ENCODE data around the gene DNTTIP2.
"Not testable (repeated sequence)": the region's sequence is repeated elsewhere in the genome, so short reads cannot be mapped to it uniquely, and the experiment has no call there.

DNTTIP2 gene

DNA sequence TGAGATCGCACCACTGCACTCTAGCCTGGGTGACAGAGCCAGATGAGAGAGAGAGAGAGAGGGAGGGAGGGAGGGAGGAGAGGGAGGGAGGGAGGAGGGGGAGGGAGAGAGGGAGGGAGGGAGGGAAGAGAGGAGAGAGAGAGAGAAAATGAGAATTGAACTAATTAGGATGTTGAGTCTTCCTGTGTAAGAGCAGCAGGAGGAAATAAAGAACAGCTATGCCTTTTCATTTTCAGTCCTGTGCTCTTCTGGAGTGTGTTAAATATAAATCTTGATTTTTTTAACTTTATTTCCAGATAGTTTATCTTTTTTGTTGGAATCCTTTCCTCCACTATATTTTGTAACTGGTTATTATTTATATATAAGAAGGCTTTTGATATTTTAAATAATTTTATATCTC lies 27.1 kb downstream of the DNTTIP2 start:
- TF ChIP-seq, protein P1, sequence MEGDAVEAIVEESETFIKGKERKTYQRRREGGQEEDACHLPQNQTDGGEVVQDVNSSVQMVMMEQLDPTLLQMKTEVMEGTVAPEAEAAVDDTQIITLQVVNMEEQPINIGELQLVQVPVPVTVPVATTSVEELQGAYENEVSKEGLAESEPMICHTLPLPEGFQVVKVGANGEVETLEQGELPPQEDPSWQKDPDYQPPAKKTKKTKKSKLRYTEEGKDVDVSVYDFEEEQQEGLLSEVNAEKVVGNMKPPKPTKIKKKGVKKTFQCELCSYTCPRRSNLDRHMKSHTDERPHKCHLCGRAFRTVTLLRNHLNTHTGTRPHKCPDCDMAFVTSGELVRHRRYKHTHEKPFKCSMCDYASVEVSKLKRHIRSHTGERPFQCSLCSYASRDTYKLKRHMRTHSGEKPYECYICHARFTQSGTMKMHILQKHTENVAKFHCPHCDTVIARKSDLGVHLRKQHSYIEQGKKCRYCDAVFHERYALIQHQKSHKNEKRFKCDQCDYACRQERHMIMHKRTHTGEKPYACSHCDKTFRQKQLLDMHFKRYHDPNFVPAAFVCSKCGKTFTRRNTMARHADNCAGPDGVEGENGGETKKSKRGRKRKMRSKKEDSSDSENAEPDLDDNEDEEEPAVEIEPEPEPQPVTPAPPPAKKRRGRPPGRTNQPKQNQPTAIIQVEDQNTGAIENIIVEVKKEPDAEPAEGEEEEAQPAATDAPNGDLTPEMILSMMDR (conservative IDR thresholded peaks at IDR 0.05), result no peak

GRCh38 chr1:93851327-93851712 lies 27.7 kb downstream of the DNTTIP2 start:
- H3K27ac ChIP-seq, result no peak overlapping the region
- TF ChIP-seq, protein P1 (conservative IDR thresholded peaks at IDR 0.05), result no peak

More for the DNA sequence above, 27.1 kb downstream of the DNTTIP2 start:
- H3K27ac ChIP-seq, result no peak overlapping the region

DNA sequence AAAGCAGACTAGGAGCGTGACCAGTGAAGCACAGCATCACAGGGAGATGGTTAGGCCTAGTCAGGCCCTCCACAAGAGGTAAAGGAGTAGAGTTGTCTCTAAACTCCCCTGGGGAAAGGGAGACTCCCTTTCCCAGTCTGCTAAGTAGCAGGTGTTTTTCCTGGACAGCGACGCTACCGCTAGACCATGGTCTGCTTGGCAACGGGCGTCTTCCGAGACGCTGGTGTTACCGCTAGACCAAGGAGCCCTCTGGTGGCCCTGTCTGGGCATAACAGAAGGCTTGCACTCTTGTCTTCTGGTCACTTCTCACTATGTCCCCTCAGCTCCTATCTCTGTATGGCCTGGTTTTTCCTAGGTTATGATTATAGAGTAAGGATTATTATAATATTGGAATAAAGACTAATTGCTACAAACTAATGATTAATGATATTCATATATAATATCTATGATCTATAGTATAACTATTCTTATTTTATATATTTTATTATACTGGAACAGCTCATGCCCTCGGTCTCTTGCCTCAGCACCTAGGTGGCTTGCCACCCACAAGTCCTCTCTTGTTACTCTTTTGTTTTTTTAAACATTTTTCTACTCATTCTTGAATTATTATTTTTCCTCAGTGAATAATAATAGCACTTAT lies 28.2 kb downstream of the DNTTIP2 start:
- not testable (repeated sequence) for H3K27ac ChIP-seq
- TF ChIP-seq, protein P1 (conservative IDR thresholded peaks at IDR 0.05), result peak; percentile 49

DNA sequence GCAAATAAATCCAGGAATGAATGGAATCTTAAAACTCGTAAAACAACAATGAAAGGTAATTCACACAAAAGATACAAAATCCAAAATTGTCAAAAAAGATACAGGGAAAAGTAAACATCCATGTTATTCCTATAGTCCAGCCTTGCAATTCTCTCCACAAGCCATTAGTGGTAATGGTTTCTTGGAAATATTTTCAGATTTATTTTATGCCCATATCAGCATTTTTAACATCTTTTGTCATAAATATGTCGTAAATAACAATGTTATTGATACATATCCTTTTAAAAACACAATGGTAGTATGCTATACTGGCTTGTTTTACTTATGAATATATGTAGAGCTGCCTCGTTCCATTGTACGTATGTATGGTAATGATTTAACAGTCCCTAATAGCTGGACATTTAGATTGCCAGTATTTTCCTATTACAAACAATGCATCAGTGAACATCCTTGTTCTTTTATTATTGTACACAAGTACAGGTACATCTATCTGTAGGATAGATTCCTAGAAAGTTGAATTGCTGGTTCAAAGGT lies 30.6 kb downstream of the DNTTIP2 start:
- peak overlapping the region; percentile 92 for H3K27ac ChIP-seq
- TF ChIP-seq, protein P1 (conservative IDR thresholded peaks at IDR 0.05), result no peak

DNA sequence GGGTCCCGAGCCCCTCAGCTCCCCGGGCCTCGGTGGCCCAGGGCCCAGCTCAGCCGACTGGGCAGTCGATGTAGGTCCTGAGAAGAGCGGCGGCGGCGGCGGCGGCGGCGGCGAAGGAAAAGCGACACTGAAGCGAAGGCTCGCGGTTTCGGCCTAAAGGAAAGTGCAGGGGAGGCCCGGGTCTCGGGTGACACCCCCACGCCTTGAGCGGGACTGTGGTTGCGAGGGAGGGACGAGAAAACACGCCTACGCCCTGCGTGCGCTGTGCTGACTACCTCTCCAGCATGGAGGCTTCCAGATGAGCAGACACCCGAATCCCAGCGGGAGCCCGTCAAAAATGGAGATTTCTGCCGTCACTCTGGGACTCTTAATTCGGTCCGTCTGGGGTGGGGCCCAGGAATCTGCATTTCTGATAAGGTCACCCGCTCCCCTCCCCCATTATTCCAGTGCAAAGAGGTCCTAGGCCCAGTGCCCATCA lies 31.2 kb downstream of the DNTTIP2 start:
- TF ChIP-seq, protein P1 (conservative IDR thresholded peaks at IDR 0.05), result no peak
- H3K27ac ChIP-seq, result peak overlapping the region; percentile 92

- peak overlapping the region; percentile 92 for H3K27ac ChIP-seq
- TF ChIP-seq, protein P1 (conservative IDR thresholded peaks at IDR 0.05), result peak; percentile 3; the same call in 1 of the 2 replicates
Observed at GRCh38 chr1:93846992-93847810, 31.8 kb downstream of the DNTTIP2 start.

Measured in VCaP (cell line).